Measurements from ENCODE around the gene SPAG16. TPM values are rescaled to one million over a fixed set of nuclear protein-coding genes. Genes with fewer than 3 reads are reported as not detected.

The SPAG16 gene
- total and polyA plus RNA-seq, 2 experiments from 2014 or later: 28.9 to 30.7 TPM

DNA sequence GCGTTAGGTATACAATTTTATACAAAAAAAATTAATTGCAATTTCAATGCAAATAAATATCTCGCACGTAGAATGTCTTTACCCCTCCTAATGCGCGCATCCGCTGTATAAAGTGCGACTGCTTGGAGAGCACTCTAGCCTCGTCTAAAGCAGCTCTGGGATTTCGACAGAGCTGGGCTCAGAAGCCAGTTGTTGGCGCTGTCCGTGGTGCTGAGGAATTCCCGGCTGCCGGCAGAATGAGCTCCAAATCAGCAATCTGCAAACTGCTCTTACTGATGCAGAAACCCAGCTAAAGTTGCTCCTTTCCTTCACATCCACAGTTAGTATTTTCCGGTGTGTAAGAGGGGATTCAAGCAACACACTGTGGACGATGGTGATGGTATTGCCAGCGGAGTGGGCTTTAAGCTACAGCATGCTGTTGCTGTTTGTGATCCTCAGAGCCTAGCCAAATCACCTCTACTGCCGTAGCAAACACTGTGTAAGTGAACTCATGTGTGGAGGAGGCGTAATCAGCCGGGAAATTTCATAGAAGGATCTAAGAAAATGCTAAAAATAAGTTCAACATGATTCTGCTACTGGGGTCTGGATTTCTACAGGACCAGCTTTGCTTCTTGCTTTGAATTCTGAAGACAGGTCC lies 1126.8 kb downstream of the SPAG16 start, which contains the start of gene VWC2L:
TSS of gene VWC2L (plus strand) at position 137 of the 637 bp plus-strand sequence. CDS start 3,140 bp downstream, outside the sequence.
- H3K27me3 ChIP-seq (replicated peaks; ENCODE audit: insufficient read depth): no peaks in the 10 kb centered on the region
- TF ChIP-seq EZH2phosphoT487 (IDR thresholded peaks at IDR 0.05; ENCODE audit: insufficient read depth, low read depth): no peak
- no peak for TF ChIP-seq EZH2 (IDR thresholded peaks at IDR 0.05; ENCODE audit: insufficient read depth, poor library complexity, severe bottlenecking)
- H4K20me1 ChIP-seq (ENCODE audit: insufficient read depth): no peaks in the 10 kb centered on the region
- no peaks in the 10 kb centered on the region for H3K79me2 ChIP-seq (ENCODE audit: insufficient read depth)
- H3K9me3 ChIP-seq (ENCODE audit: low read depth): no peaks in the 10 kb centered on the region
- in situ Hi-C loops (cut with MboI): no loop called here
- no peak within 1 kb of the TSS for H2AFZ ChIP-seq
- no peaks in the 10 kb centered on the region for H3K36me3 ChIP-seq (ENCODE audit: low read depth)
- no peak within 1 kb of the TSS for H3K27ac ChIP-seq
- peak; percentile 86 for DNase-seq
- no peaks in the 10 kb centered on the region for H3K4me1 ChIP-seq (ENCODE audit: insufficient read depth)
- no peak within 1 kb of the TSS for H3K4me3 ChIP-seq
- no peak within 1 kb of the TSS for H3K9ac ChIP-seq
- WGBS, 2 experiments (ENCODE audit: low coverage in 1 of 2, low lambda C conversion rate in 2 of 2, missing lambda C conversion rate in 2 of 2): 7 to 8% methylated on average over 19 of the region's 19 CpGs
- no peaks in the 10 kb centered on the region for H3F3A ChIP-seq (ENCODE audit: insufficient read depth)
- no peaks in the 10 kb centered on the region for H3K9me2 ChIP-seq (ENCODE audit: insufficient read depth)
- H3K4me2 ChIP-seq (ENCODE audit: unreplicated experiment): no peak within 1 kb of the TSS

DNA sequence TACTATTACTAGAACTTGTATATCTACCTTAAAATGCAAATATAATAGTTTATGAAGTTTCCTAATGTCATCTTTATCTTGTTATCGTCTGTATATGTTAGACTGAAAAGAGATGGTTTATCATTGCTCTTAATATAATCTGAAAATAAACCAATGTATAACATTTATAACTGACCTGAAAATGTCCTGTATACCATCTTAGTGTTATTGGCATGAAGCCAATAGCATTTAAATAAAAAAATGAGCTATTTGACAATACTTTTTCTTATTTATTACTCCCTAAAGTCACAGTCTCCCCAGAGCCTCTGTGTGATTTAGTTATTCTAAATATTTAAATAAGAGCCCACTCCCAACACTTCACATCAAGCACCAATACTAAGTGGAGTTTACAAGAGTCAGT lies 1128.4 kb downstream of the SPAG16 start:
- TF ChIP-seq EZH2 (IDR thresholded peaks at IDR 0.05; ENCODE audit: insufficient read depth, poor library complexity, severe bottlenecking) (no peak), EZH2phosphoT487 (IDR thresholded peaks at IDR 0.05; ENCODE audit: insufficient read depth, low read depth) (no peak)
- no peaks in the 10 kb centered on the region for H3K4me1 ChIP-seq (ENCODE audit: insufficient read depth)
- 15 to 21% methylated on average over 1 of the region's 1 CpG for WGBS, 2 experiments (ENCODE audit: low coverage in 1 of 2, low lambda C conversion rate in 2 of 2, missing lambda C conversion rate in 2 of 2)
- in situ Hi-C loops (cut with MboI): no loop called here
- no peaks in the 10 kb centered on the region for H3F3A ChIP-seq (ENCODE audit: insufficient read depth)
- H2AFZ ChIP-seq: no peak overlapping the region
- no peak overlapping the region for H3K4me3 ChIP-seq
- no peaks in the 10 kb centered on the region for H4K20me1 ChIP-seq (ENCODE audit: insufficient read depth)
- H3K9ac ChIP-seq: no peak overlapping the region
- H3K9me3 ChIP-seq (ENCODE audit: low read depth): no peaks in the 10 kb centered on the region
- no peak overlapping the region for H3K4me2 ChIP-seq (ENCODE audit: unreplicated experiment)
- H3K27ac ChIP-seq: no peak overlapping the region
- H3K9me2 ChIP-seq (ENCODE audit: insufficient read depth): no peaks in the 10 kb centered on the region
- H3K79me2 ChIP-seq (ENCODE audit: insufficient read depth): no peaks in the 10 kb centered on the region
- DNase-seq: no peak
- H3K27me3 ChIP-seq (replicated peaks; ENCODE audit: insufficient read depth): no peaks in the 10 kb centered on the region
- H3K36me3 ChIP-seq (ENCODE audit: low read depth): no peaks in the 10 kb centered on the region

DNA sequence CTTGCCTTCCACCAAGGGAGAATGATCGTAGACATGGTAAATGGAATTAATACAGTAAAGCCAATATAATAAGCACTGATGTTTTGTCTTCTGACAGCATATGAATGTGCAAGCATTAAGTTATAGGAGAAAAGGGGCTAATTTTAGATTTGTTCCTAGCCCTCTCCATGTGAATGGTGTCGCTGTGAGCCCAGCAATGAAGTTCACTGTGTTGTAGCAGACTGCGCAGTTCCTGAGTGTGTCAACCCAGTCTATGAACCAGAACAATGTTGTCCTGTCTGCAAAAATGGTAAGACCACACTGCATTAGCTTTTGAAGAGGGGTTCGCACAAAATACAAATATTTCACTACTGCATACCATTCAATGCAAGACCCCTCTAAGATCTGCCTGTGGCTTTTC lies 1152.2 kb downstream of the SPAG16 start:
- Histone ChIP-seq H3K79me2 (ENCODE audit: insufficient read depth) (no peaks in the 10 kb centered on the region), H3K27me3 (replicated peaks; ENCODE audit: insufficient read depth) (no peaks in the 10 kb centered on the region), H3K9ac (no peak overlapping the region), H3K36me3 (ENCODE audit: low read depth) (no peaks in the 10 kb centered on the region), H3K4me3 (no peak overlapping the region), H3K9me2 (ENCODE audit: insufficient read depth) (no peaks in the 10 kb centered on the region), H3K27ac (no peak overlapping the region), H3K9me3 (ENCODE audit: low read depth) (no peaks in the 10 kb centered on the region), H3F3A (ENCODE audit: insufficient read depth) (no peaks in the 10 kb centered on the region), H4K20me1 (ENCODE audit: insufficient read depth) (no peaks in the 10 kb centered on the region), H3K4me1 (ENCODE audit: insufficient read depth) (no peaks in the 10 kb centered on the region), H3K4me2 (ENCODE audit: unreplicated experiment) (no peak overlapping the region), H2AFZ (no peak overlapping the region)
- no peak for DNase-seq
- WGBS, 2 experiments (ENCODE audit: low coverage in 1 of 2, low lambda C conversion rate in 2 of 2, missing lambda C conversion rate in 2 of 2): 59 to 64% methylated on average over 4 of the region's 4 CpGs
- in situ Hi-C loops (cut with MboI): no loop called here
- TF ChIP-seq EZH2phosphoT487 (IDR thresholded peaks at IDR 0.05; ENCODE audit: insufficient read depth, low read depth) (no peak), EZH2 (IDR thresholded peaks at IDR 0.05; ENCODE audit: insufficient read depth, poor library complexity, severe bottlenecking) (no peak)

DNA sequence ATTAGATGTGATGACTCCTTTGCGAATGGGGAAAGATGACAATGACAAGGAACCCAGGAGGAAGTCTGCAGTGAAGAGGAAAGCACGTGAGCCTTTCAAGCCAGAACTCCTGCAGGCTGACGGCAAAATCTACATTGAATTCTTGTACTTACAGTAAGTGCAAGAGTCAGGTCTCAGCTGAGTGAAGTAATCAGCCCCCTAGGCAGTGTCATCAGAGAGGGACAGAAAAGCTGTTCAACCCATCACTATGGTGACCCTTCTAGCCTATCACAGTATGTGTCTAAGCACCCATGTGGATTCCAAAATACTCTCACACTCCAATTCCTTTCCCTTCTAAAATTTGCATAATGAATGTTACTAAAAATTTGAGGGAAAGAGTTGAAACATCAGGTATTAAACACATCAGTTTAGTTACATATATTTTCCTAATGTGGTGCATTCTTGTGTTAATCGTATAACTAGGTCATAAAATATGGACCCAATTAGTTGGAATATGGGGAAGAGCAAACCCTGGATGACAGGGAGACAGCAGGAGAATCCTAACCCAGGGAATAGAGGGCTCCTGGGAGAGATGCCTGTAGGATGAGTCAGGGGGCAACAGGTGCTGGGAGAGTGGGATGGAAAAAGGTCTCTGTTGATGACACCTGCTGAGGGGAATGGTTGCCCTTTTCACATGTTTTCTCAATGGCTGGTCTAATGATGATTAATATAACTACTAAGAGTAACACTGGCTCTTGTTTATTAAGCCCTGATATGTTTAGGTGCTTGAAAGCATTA lies 1166.0 kb downstream of the SPAG16 start:
- no peaks in the 10 kb centered on the region for H3K9me2 ChIP-seq (ENCODE audit: insufficient read depth)
- no peaks in the 10 kb centered on the region for H3F3A ChIP-seq (ENCODE audit: insufficient read depth)
- H4K20me1 ChIP-seq (ENCODE audit: insufficient read depth): no peaks in the 10 kb centered on the region
- no peaks in the 10 kb centered on the region for H3K36me3 ChIP-seq (ENCODE audit: low read depth)
- H2AFZ ChIP-seq: no peak overlapping the region
- H3K27me3 ChIP-seq (replicated peaks; ENCODE audit: insufficient read depth): no peaks in the 10 kb centered on the region
- H3K4me3 ChIP-seq: no peak overlapping the region
- H3K79me2 ChIP-seq (ENCODE audit: insufficient read depth): no peaks in the 10 kb centered on the region
- TF ChIP-seq EZH2phosphoT487 (IDR thresholded peaks at IDR 0.05; ENCODE audit: insufficient read depth, low read depth) (no peak), EZH2 (IDR thresholded peaks at IDR 0.05; ENCODE audit: insufficient read depth, poor library complexity, severe bottlenecking) (no peak)
- no peak overlapping the region for H3K27ac ChIP-seq
- H3K9ac ChIP-seq: no peak overlapping the region
- no peaks in the 10 kb centered on the region for H3K9me3 ChIP-seq (ENCODE audit: low read depth)
- WGBS, 2 experiments (ENCODE audit: low coverage in 1 of 2, low lambda C conversion rate in 2 of 2, missing lambda C conversion rate in 2 of 2): 35 to 42% methylated on average over 4 of the region's 4 CpGs
- no peaks in the 10 kb centered on the region for H3K4me1 ChIP-seq (ENCODE audit: insufficient read depth)
- in situ Hi-C loops (cut with MboI): no loop called here
- H3K4me2 ChIP-seq (ENCODE audit: unreplicated experiment): no peak overlapping the region
- no peak for DNase-seq

Data from GM23248 (cell line).